MM.1S (cell line): ENCODE results near the gene ADAD1.

Experiments used
- DNase-seq: peaks from one replicate; pipeline ENCODE4 v3.0.0-alpha.2; 2015
- H2AFZ ChIP-seq: fragments of 300-600 bp; sonication (generic); 2 replicates; pipeline ENCODE4 v1.6.0; 2016; ENCODE audit warnings: antibody characterized with exemption, low read length
- H3F3A ChIP-seq: fragments of 300-600 bp; sonication (generic); 2 replicates; pipeline ENCODE4 v1.6.1; 2016; ENCODE audit warnings: mild to moderate bottlenecking, antibody characterized with exemption, low read length, moderate library complexity, mixed read lengths; ENCODE audit not compliant: insufficient read depth
- H3K27ac ChIP-seq: fragments of 300-600 bp; sonication (generic); 2 replicates; pipeline ENCODE4 v1.5.1; 2016; ENCODE audit warnings: mild to moderate bottlenecking, low read length
- H3K27me3 ChIP-seq: fragments of 300-600 bp; sonication (generic); replicated peaks from 2 replicates; pipeline ENCODE4 v1.6.0; 2016; ENCODE audit warnings: low read length; ENCODE audit not compliant: insufficient read depth
- H3K36me3 ChIP-seq: fragments of 300-600 bp; sonication (generic); replicated peaks from 2 replicates; pipeline ENCODE4 v1.6.1; 2016; ENCODE audit warnings: mild to moderate bottlenecking, low read length, mixed read lengths; ENCODE audit not compliant: insufficient read depth
- H3K4me1 ChIP-seq: fragments of 300-600 bp; sonication (generic); 2 replicates; pipeline ENCODE4 v1.6.1; 2016; ENCODE audit warnings: low read length, mixed read lengths
- H3K4me2 ChIP-seq: fragments of 300-600 bp; sonication (generic); 2 replicates; pipeline ENCODE4 v1.6.0; 2016; ENCODE audit warnings: low read depth, low read length
- H3K4me3 ChIP-seq: fragments of 300-600 bp; sonication (generic); 2 replicates; pipeline ENCODE4 v1.5.1; 2016; ENCODE audit warnings: low read length, mixed read lengths
- H3K79me2 ChIP-seq: fragments of 300-600 bp; sonication (generic); 2 replicates; pipeline ENCODE4 v1.6.1; 2016; ENCODE audit warnings: mixed run types, low read length, mixed read lengths
- H3K9ac ChIP-seq: fragments of 300-600 bp; sonication (generic); 2 replicates; pipeline ENCODE4 v1.6.1; 2016; ENCODE audit warnings: low read length, mixed read lengths
- H3K9me2 ChIP-seq: fragments of 300-600 bp; sonication (generic); replicated peaks from 2 replicates; pipeline ENCODE4 v1.6.1; 2016; ENCODE audit warnings: mild to moderate bottlenecking, low read length, mixed read lengths; ENCODE audit not compliant: insufficient read depth
- H3K9me3 ChIP-seq: fragments of 300-600 bp; sonication (generic); replicated peaks from 2 replicates; pipeline ENCODE4 v1.6.1; 2016; ENCODE audit warnings: mild to moderate bottlenecking, low read length, mixed read lengths; ENCODE audit not compliant: insufficient read depth
- H4K20me1 ChIP-seq: fragments of 300-600 bp; sonication (generic); 2 replicates; pipeline ENCODE4 v1.6.1; 2016; ENCODE audit warnings: mild to moderate bottlenecking, low read length, moderate library complexity, mixed read lengths; ENCODE audit not compliant: insufficient read depth
- CTCF ChIP-seq: fragments of 300-600 bp; sonication (generic); IDR thresholded peaks from 2 replicates; pipeline ENCODE4 v1.5.1; 2016; ENCODE audit warnings: antibody characterized with exemption, low read length, mixed read lengths
- EZH2 ChIP-seq: fragments of 300-600 bp; sonication (generic); optimal IDR thresholded peaks from 2 replicates; pipeline ENCODE3; 2017; ENCODE audit warnings: low read depth, mild to moderate bottlenecking, antibody characterized with exemption, low read length, mixed read lengths
- EZH2phosphoT487 ChIP-seq: fragments of 300-600 bp; sonication (generic); IDR thresholded peaks from 2 replicates; pipeline ENCODE4 v1.6.1; 2018; ENCODE audit warnings: antibody characterized with exemption, low read length

Gene ADAD1

GRCh38 chr4:122393276-122393675, 14.5 kb downstream of the ADAD1 start:
- H3K4me1 ChIP-seq: no peaks in the 10 kb centered on the region
- no peaks in the 10 kb centered on the region for H3K79me2 ChIP-seq
- no peak overlapping the region for H2AFZ ChIP-seq
- no peaks in the 10 kb centered on the region for H3F3A ChIP-seq
- H3K9me3 ChIP-seq: no peaks in the 10 kb centered on the region
- no peak overlapping the region for H3K27ac ChIP-seq
- H4K20me1 ChIP-seq: no peaks in the 10 kb centered on the region
- H3K27me3 ChIP-seq: no peaks in the 10 kb centered on the region
- TF ChIP-seq EZH2phosphoT487: no peak
- TF ChIP-seq CTCF: no peak
- no peak for TF ChIP-seq EZH2
- no peak overlapping the region for H3K9ac ChIP-seq
- no peak for DNase-seq
- no peak overlapping the region for H3K4me3 ChIP-seq
- no peaks in the 10 kb centered on the region for H3K9me2 ChIP-seq
- H3K4me2 ChIP-seq: no peak overlapping the region
- H3K36me3 ChIP-seq: no peaks in the 10 kb centered on the region

- Histone ChIP-seq H3K9me2 (no peaks in the 10 kb centered on the region), H3K4me3 (no peak overlapping the region), H3F3A (no peaks in the 10 kb centered on the region), H3K36me3 (no peaks in the 10 kb centered on the region), H2AFZ (no peak overlapping the region), H3K27ac (no peak overlapping the region), H3K9ac (no peak overlapping the region), H3K4me2 (no peak overlapping the region), H4K20me1 (no peaks in the 10 kb centered on the region), H3K79me2 (no peaks in the 10 kb centered on the region), H3K27me3 (no peaks in the 10 kb centered on the region), H3K9me3 (no peaks in the 10 kb centered on the region), H3K4me1 (no peaks in the 10 kb centered on the region)
- no peak for DNase-seq
- TF ChIP-seq CTCF: no peak
- TF ChIP-seq EZH2phosphoT487: no peak
- no peak for TF ChIP-seq EZH2
Observed at GRCh38 chr4:122403861-122404260, 25.1 kb downstream of the ADAD1 start.

GRCh38 chr4:122412547-122412946, 33.7 kb downstream of the ADAD1 start:
- no peaks in the 10 kb centered on the region for H4K20me1 ChIP-seq
- TF ChIP-seq CTCF: no peak
- H3K4me2 ChIP-seq: no peak overlapping the region
- no peaks in the 10 kb centered on the region for H3K27me3 ChIP-seq
- H3K27ac ChIP-seq: no peak overlapping the region
- no peak overlapping the region for H3K9ac ChIP-seq
- H3K36me3 ChIP-seq: no peaks in the 10 kb centered on the region
- H3K4me1 ChIP-seq: no peaks in the 10 kb centered on the region
- no peak for DNase-seq
- no peaks in the 10 kb centered on the region for H3K9me3 ChIP-seq
- no peak overlapping the region for H2AFZ ChIP-seq
- no peaks in the 10 kb centered on the region for H3K9me2 ChIP-seq
- no peak overlapping the region for H3K4me3 ChIP-seq
- no peaks in the 10 kb centered on the region for H3K79me2 ChIP-seq
- H3F3A ChIP-seq: no peaks in the 10 kb centered on the region
